H9 (cell line): Measurements from ENCODE around the gene ACAD10. TPM values are rescaled to one million over a fixed set of nuclear protein-coding genes. Genes with fewer than 3 reads are reported as not detected.

Source experiments
- DNase-seq: peaks from one replicate; pipeline ENCODE4 v3.0.0-alpha.2; 2017
- H2AFZ ChIP-seq: one replicate; pipeline ENCODE4 v1.6.1; 2013; ENCODE audit warnings: mild to moderate bottlenecking, low read length, control low read depth, moderate library complexity
- H2AK5ac ChIP-seq: 2 replicates; pipeline ENCODE4 v1.6.1; 2013; ENCODE audit warnings: low read length, control low read depth, mixed read lengths; ENCODE audit not compliant: insufficient read length
- H2BK120ac ChIP-seq: one replicate; pipeline ENCODE4 v1.6.1; 2013; ENCODE audit warnings: low read depth, mild to moderate bottlenecking, low read length, control low read depth, inconsistent platforms; ENCODE audit not compliant: poor library complexity, severe bottlenecking
- H2BK12ac ChIP-seq: 2 replicates; pipeline ENCODE4 v1.6.1; 2013; ENCODE audit warnings: low read length, control low read depth, mixed read lengths, low read depth; ENCODE audit not compliant: insufficient read length
- H2BK15ac ChIP-seq: 2 replicates; pipeline ENCODE4 v1.6.1; 2013; ENCODE audit warnings: low read depth, low read length, control low read depth
- H2BK20ac ChIP-seq: one replicate; pipeline ENCODE4 v1.6.1; 2013; ENCODE audit warnings: low read depth, mild to moderate bottlenecking, low read length, control low read depth, inconsistent platforms; ENCODE audit not compliant: poor library complexity, severe bottlenecking
- H2BK5ac ChIP-seq: 2 replicates; pipeline ENCODE4 v1.6.1; 2013; ENCODE audit warnings: low read length, control low read depth, mixed read lengths; ENCODE audit not compliant: insufficient read length
- H3K14ac ChIP-seq: 2 replicates; pipeline ENCODE4 v1.6.1; 2013; ENCODE audit warnings: low read length, control low read depth; ENCODE audit not compliant: insufficient read depth
- H3K18ac ChIP-seq: 2 replicates; pipeline ENCODE4 v1.6.1; 2013; ENCODE audit warnings: low read depth, mild to moderate bottlenecking, mixed read lengths, low read length, control low read depth; ENCODE audit not compliant: insufficient read length
- H3K23ac ChIP-seq: 2 replicates; pipeline ENCODE4 v1.6.1; 2013; ENCODE audit warnings: low read length, control low read depth, mixed read lengths, low read depth; ENCODE audit not compliant: insufficient read length
- H3K23me2 ChIP-seq: 2 replicates; pipeline ENCODE4 v1.6.1; 2013; ENCODE audit warnings: low read depth, mild to moderate bottlenecking, mixed read lengths, low read length, control low read depth; ENCODE audit not compliant: insufficient read length, poor library complexity, severe bottlenecking
- H3K27ac ChIP-seq: 2 replicates; pipeline ENCODE4 v1.5.1; 2013; ENCODE audit warnings: low read length, control low read depth, mixed read lengths, low read depth; ENCODE audit not compliant: insufficient read length
- H3K27me3 ChIP-seq: 2 replicates; pipeline ENCODE4 v1.6.1; 2013; ENCODE audit warnings: low read length, control low read depth, inconsistent platforms; ENCODE audit not compliant: insufficient read depth
- H3K4ac ChIP-seq: 2 replicates; pipeline ENCODE4 v1.6.1; 2013; ENCODE audit warnings: low read depth, mild to moderate bottlenecking, control low read depth, inconsistent platforms, low read length, moderate library complexity
- H3K4me1 ChIP-seq: 2 replicates; pipeline ENCODE4 v1.6.1; 2013; ENCODE audit warnings: low read length, control low read depth, inconsistent platforms; ENCODE audit not compliant: insufficient read depth
- H3K4me2 ChIP-seq: 2 replicates; pipeline ENCODE4 v1.6.1; 2013; ENCODE audit warnings: low read length, control low read depth, mixed read lengths; ENCODE audit not compliant: insufficient read length, insufficient read depth
- H3K56ac ChIP-seq: 2 replicates; pipeline ENCODE4 v1.6.1; 2013; ENCODE audit warnings: low read depth, mild to moderate bottlenecking, mixed read lengths, low read length, control low read depth; ENCODE audit not compliant: insufficient read length
- H3K79me1 ChIP-seq: 2 replicates; pipeline ENCODE4 v1.6.1; 2013; ENCODE audit warnings: low read depth, mild to moderate bottlenecking, moderate library complexity, low read length, control low read depth, inconsistent platforms; ENCODE audit not compliant: insufficient read depth, poor library complexity, severe bottlenecking
- H3K79me2 ChIP-seq: 2 replicates; pipeline ENCODE4 v1.6.1; 2013; ENCODE audit warnings: low read length, control low read depth, inconsistent platforms; ENCODE audit not compliant: insufficient read depth
- H3K9ac ChIP-seq: 2 replicates; pipeline ENCODE4 v1.6.1; 2013; ENCODE audit warnings: low read length, control low read depth, mixed read lengths; ENCODE audit not compliant: insufficient read length; ENCODE audit errors: extremely low read depth
- H3K9me3 ChIP-seq: one replicate; pipeline ENCODE4 v1.6.1; 2013; ENCODE audit warnings: low read depth, low read length, inconsistent platforms; ENCODE audit not compliant: control insufficient read depth
- H3T11ph ChIP-seq: one replicate; pipeline ENCODE4 v1.6.1; 2013; ENCODE audit warnings: mild to moderate bottlenecking, low read length, control low read depth, inconsistent platforms
- H4K20me1 ChIP-seq: one replicate; pipeline ENCODE4 v1.6.1; 2013; ENCODE audit not compliant: control insufficient read depth, insufficient read length, insufficient read depth
- H4K5ac ChIP-seq: 2 replicates; pipeline ENCODE4 v1.6.1; 2013; ENCODE audit warnings: low read depth, mild to moderate bottlenecking, mixed read lengths, low read length, control low read depth; ENCODE audit not compliant: insufficient read length
- H4K8ac ChIP-seq: replicated peaks from 2 replicates; pipeline ENCODE4 v1.6.1; 2013; ENCODE audit warnings: low read length, control low read depth, mixed read lengths, low read depth; ENCODE audit not compliant: insufficient read length
- H4K91ac ChIP-seq: 2 replicates; pipeline ENCODE4 v1.6.1; 2013; ENCODE audit warnings: low read depth, mild to moderate bottlenecking, moderate library complexity, mixed read lengths, low read length, control low read depth; ENCODE audit not compliant: insufficient read length
- H3K27ac Mint-ChIP-seq, 3 experiments: 2 replicates in 2 of 3; 3 replicates in 1 of 3; pipeline ENCODE4 v1.8.0; 2020 to 2021; ENCODE audit warnings: mixed read lengths in 3 of 3, mild to moderate bottlenecking in 1 of 3, moderate library complexity in 1 of 3
- H3K27me3 Mint-ChIP-seq: 2 replicates; pipeline ENCODE4 v1.8.0; 2021; ENCODE audit warnings: low read depth, mild to moderate bottlenecking, moderate library complexity, mixed read lengths
- H3K36me3 Mint-ChIP-seq, 3 experiments: 2 replicates in 2 of 3; 3 replicates in 1 of 3; pipeline ENCODE4 v1.8.0; 2020 to 2021; ENCODE audit warnings: low read depth in 3 of 3, mixed read lengths in 3 of 3; ENCODE audit not compliant: insufficient read depth in 1 of 3
- H3K4me1 Mint-ChIP-seq, 2 experiments: 2 replicates each; pipeline ENCODE4 v1.8.0; 2020; ENCODE audit warnings: mixed read lengths in 2 of 2
- H3K4me3 Mint-ChIP-seq, 2 experiments: 2 replicates in 1 of 2; 3 replicates in 1 of 2; pipeline ENCODE4 v1.8.0; 2020 to 2021; ENCODE audit warnings: mild to moderate bottlenecking in 2 of 2, mixed read lengths in 2 of 2, moderate library complexity in 1 of 2
- H3K9me3 Mint-ChIP-seq, 2 experiments: 2 replicates in 1 of 2; 3 replicates in 1 of 2; pipeline ENCODE4 v1.8.0; 2020; ENCODE audit warnings: mild to moderate bottlenecking in 2 of 2, mixed read lengths in 2 of 2, moderate library complexity in 1 of 2
- CTCF ChIP-seq: fragments of 200-600 bp; sonication (generic); conservative IDR thresholded peaks from 3 replicates; pipeline ENCODE4 v1.8.0; 2021; ENCODE audit warnings: antibody characterized with exemption, mild to moderate bottlenecking
- WGBS: extraction: QIAGEN DNeasy Blood & Tissue Kit; methylation state at CpG from one replicate; pipeline ENCODE4 v1.1.7; 2013; ENCODE audit warnings: missing lambda C conversion rate, low lambda C conversion rate, mixed read lengths; ENCODE audit not compliant: insufficient read length; ENCODE audit errors: extremely low coverage; 5-methylcytosine and 5-hydroxymethylcytosine counted together
- total RNA-seq: library from RNA; stranded (reverse); gene quantifications from 2 replicates; pipeline ENCODE4 v1.2.1, GENCODE V29; 2021

Gene ACAD10
- total RNA-seq, 1 experiment from 2014 or later = 25.7 TPM

GRCh38 chr12:111645433-111645832 is 40.4 kb upstream of the ACAD10 start:
- no peaks in the 10 kb centered on the region for H3K27me3 ChIP-seq
- no peak overlapping the region for H3K4me2 ChIP-seq
- no peak overlapping the region for H3K23ac ChIP-seq
- Mint-ChIP-seq H3K4me1 (no peaks in the 10 kb centered on the region), H3K36me3 (peaks cover 22 to 71% (median 52%) of the 10 kb centered on the region in 3 experiments; a peak in 6 of 7 replicates), H3K27ac (no peak overlapping the region), H3K4me3 (no peak overlapping the region), H3K9me3 (no peaks in the 10 kb centered on the region), H3K27me3 (no peaks in the 10 kb centered on the region)
- H2AK5ac ChIP-seq = no peak overlapping the region
- no peak for TF ChIP-seq CTCF
- no peak overlapping the region for H2BK20ac ChIP-seq
- DNase-seq = no peak
- H3K79me1 ChIP-seq = no peaks in the 10 kb centered on the region
- no peak overlapping the region for H2BK12ac ChIP-seq
- H3K9ac ChIP-seq = no peak overlapping the region
- no peak overlapping the region for H3K56ac ChIP-seq
- H3K9me3 ChIP-seq = no peaks in the 10 kb centered on the region
- H2BK120ac ChIP-seq = no peak overlapping the region
- H2AFZ ChIP-seq = no peak overlapping the region
- H4K91ac ChIP-seq = no peak overlapping the region
- H3K18ac ChIP-seq = no peak overlapping the region
- H3K14ac ChIP-seq = no peak overlapping the region
- H3K79me2 ChIP-seq = no peaks in the 10 kb centered on the region
- no peaks in the 10 kb centered on the region for H3K23me2 ChIP-seq
- H4K5ac ChIP-seq = no peak overlapping the region
- no peak overlapping the region for H3K4ac ChIP-seq
- no peaks in the 10 kb centered on the region for H4K20me1 ChIP-seq
- H3K4me1 ChIP-seq = no peaks in the 10 kb centered on the region
- no peak overlapping the region for H2BK5ac ChIP-seq
- WGBS = no CpG with 5 or more reads among the region's 5 CpGs
- no peak overlapping the region for H2BK15ac ChIP-seq
- no peak overlapping the region for H4K8ac ChIP-seq
- no peak overlapping the region for H3T11ph ChIP-seq
- H3K27ac ChIP-seq = no peak overlapping the region
